Stimulated activated CD8-positive, alpha-beta memory T cell treated with anti-CD3 and anti-CD28 coated beads, Interleukin-12 subunit alpha, Interleukin-12 subunit beta, amount 100 ng/mL, for 24 hours (primary cell): Measurements from ENCODE around the gene TSHR.
"Not testable (repeated sequence)": the region's sequence is repeated elsewhere in the genome, so short reads cannot be mapped to it uniquely, and the experiment has no call there.

Experiments
- DNase-seq: peaks from one replicate; pipeline ENCODE4 v3.0.0-alpha.2; 2020; ENCODE audit errors: extremely low read depth

The TSHR gene

DNA sequence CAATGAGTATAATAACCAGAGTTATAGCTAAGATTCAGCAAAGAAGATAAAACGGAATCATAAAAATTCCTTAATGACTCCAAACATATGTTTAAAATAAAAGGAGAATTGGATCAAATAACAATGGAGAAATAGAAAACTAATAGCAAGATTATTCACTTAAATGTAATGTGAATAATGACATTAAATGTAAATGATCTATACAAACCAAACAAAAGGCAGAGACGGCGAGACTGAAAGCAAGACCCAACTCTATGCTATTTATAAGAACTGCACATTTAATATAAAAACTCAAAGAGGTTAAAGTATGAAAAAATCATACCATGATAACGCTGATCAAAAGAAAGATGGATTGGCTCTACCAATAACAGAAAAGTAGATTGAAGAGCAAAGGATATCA, 3.9 kb upstream of the TSHR start:
- no peak for DNase-seq

DNA sequence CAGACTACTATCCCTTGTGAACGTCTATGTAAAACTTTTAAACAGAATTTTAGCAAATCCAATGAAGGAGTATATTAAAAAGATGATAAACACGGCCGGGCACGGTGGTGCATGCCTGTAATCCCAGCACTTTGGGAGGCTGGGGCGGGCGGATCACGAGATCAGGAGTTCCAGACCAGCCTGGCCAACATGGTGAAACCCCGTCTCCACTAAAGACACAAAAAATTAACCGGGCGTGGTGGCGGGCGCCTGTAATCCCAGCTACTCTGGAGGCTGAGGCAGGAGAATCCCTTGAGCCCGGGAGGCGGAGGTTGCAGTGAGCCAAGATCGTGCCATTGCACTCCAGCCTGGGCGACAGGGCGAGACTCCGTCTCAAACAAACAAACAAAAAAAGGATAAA, 2.2 kb upstream of the TSHR start:
- DNase-seq, result not testable (repeated sequence)

DNA sequence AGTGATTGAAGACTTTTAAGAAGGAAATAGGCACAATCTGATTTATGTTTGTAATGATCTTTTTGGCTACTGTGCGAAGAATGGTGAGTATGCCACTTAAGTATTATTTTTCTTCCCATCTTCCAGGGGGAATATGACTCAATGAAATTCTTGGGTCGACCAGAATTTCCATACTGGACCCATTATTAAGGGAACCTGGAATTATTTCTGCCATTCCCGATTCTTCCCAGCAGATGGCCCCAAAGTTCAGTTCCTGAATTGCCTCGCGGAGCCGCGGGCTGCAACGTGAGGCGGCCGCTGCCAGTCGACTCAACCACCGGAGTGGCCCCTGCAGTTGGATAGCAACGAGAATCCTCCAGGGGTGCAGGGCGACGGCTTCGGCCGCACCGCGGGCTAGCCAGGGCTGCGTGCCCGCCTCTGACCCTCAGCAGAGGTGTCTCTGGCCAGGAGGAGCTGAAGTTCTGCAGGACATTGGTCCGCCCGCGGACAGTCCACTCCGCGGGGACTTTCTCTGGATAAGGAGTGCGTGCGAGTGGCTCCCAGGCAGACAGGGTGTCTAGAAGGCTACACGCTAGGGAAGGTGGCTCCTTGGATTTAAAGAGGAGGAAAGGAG, 628 bp upstream of the TSHR start:
- DNase-seq, result no peak

DNA sequence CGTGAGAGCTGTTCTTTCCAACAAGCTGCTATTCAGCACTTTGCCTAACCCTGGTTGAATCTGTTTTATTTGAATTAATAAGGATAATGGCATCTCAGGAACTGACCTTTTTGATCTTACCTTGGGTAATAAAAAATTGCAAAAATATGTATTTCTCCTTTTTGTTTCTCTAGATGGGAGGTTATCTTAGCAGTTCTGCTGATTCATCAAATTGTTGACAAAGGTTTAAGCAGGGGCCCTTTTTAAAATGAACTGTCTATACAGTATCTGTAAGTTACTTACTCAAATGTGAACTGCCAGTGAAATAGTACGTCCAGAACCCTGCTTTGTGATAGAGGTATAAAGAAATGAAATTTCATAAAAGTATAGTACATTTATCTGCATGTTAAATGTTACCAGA, 681 bp downstream of the TSHR start:
- DNase-seq, result no peak

DNA sequence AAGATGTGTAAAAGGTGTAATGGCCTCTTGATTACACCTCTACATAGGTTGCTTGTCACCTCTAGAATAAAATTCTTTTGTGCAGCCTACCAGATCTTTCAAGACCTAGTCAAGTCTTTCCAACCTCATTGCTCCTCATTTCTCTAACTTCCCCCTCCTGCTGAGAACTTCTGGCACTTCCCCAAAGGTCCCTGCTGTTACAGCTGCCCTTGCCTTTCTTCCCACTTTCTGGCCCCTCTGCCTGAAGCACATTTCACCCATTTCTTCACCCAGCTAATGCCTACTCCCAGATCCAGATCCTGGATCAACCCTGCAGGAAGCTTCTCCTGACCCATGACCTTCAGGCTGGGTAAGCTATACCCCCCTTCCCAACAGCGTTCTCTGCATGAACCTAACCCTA, 1.5 kb downstream of the TSHR start:
- no peak for DNase-seq

DNA sequence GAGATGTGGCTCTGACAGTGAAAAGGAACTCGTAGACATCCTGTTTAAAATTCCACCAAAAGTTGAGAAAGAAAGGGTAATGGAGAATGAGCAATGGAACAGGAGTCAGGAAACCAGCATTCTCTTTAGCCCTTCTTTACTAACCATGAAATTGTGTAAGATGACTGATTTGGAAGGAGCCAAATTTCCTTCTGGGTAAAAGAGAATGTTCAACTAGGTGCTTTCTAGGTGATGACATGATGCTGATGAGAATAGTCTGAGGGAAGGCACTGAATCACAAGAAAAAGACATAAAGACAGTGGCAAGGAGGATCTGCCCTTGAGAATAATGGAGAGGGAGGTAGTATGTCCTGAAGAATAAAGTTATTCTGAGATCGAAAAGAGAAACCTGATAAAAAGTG, 2.2 kb downstream of the TSHR start:
- no peak for DNase-seq

DNA sequence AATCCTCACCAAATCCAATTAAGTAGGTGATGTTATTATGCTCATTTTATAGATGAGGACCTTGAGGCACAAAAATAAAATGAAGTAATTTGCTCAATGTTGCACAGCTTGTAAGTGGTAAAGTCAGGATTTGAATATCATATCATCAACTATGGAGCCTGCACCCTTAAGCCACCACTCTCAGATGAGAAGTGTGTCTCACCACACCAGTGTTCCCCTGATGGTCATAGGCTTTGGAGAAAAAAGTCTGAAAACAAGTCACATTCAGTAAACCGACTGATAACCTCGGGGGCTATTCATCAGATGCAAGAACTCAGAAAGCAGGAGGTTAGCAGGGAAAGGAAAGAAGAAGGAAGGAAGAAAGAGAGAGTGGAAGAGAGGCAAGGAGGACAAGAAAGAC, 2.8 kb downstream of the TSHR start:
- DNase-seq, result no peak

DNA sequence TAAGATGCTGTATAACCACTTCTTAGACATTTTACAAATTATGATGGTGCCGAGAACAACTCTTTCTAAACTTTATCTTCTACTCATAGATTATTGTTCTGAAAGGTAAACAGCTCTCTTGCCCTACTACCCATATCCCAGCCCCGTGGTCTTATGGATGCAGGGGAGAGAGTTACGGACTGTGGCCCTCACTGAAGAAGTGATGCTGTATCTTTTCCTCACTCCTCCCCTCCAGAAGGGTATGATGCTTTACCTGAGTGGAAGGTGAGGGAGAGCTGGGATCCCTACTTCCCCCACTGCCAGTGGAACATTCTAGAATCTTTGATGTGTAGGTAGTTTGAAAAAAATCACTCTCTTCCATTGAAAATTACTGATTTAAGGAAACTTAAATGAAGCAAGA, 3.5 kb downstream of the TSHR start:
- DNase-seq, result no peak

DNA sequence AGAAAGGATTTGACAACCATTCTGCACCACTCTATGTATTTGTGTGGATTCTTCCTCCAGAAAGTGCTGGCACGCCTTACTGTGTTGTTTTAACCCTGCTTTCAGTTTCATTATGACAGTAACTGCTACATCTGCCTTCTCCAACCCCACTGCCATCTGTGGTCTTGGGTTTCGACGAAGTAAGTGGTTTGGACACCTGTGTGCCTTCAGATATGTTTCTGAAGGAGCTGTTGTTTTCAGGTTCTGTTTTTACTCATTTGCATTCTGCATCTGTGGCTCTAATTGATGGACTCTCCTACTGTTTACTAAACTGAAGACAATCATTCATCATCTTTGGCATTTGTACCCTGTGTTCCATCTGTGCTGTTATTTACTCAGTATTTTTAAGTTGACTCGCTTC, 4.1 kb downstream of the TSHR start:
- no peak for DNase-seq

DNA sequence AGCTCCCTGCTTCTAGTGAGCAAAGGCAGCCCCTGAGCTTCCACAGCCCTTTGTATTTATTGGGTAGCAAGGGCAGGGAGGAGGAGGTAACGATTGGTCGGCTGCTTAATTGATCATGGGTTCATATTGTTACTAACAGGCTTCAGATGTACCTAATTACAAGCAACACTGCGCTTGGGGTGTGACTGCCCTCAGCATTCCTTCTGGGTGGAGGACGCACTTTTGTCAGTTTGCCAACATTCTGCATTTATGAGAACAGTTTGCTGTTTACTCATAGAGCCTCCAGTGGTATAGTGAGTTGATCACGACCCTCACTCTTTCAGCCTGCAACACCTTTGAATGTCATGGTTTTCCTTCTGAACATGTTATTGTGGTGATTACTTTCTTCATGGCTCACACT, 9.6 kb downstream of the TSHR start:
- no peak for DNase-seq

DNA sequence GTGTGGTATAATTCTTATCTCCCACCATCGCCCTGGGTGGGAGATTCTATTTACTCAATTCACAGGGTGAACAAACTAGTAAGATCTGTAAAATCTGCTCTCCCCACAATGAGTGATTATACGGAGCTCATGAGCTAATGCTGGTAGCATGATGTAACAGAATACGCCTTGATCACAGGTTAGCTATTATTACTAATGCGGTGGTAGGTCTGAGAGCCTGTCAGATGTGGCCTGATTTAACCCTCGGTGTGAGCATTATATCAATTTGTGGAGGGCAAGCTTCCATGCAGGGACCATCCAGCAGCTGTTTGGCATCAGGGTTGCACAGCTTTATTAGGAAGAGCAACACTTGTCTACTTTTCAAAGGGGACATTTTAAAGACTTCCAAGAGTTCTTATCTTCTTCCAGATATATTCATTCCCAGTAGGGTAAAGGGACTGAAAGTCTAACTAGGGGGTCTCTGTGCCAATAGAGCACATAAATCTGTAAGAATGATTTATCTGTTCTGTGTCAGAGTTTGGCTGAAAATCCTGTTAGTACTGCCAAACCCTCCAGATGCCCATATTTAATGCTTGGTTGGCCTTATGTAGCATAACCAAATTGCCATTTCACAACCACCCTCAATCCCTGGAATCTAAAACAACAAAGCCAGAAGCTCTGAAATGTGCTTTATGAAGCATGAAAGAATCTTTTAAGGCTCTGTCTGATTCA, 18.7 kb downstream of the TSHR start:
- no peak for DNase-seq

DNA sequence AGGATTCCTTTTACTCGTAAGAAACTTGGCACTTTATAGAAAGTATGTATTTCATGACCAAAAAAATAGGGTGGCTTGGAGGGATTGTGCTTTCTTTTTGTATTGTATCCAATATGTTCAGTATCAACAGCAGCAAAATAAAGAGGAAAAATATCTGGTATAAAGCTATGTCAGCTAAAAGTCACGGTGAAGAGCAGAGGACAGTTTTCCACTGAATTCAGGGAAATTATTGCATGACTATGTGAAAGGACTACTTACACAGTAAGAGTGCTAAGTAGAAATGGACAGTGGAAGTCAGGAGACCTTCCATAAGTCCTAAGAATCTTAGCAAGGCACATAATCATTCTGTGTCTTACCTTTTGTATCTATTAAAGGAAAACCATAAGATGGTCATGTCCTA, 19.3 kb downstream of the TSHR start:
- DNase-seq, result no peak

DNA sequence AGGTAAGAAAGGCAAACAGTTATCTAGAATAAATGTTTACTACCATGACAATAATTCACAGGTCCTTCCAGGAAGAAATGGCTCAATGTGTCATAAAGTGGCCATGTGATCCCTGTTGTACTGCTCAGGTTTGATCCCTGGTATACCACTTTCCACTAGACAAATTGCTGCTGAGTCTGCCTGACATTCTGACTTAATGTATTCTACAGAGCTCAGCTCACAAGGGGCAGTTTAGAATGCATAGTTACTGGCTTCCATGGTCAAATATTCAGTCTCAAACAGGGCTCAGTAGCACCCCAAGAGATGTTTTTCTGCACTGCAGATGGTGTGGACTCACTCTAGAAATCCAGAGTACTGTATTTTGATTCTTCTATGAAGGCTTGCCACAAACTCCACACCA, 21.8 kb downstream of the TSHR start:
- no peak for DNase-seq

DNA sequence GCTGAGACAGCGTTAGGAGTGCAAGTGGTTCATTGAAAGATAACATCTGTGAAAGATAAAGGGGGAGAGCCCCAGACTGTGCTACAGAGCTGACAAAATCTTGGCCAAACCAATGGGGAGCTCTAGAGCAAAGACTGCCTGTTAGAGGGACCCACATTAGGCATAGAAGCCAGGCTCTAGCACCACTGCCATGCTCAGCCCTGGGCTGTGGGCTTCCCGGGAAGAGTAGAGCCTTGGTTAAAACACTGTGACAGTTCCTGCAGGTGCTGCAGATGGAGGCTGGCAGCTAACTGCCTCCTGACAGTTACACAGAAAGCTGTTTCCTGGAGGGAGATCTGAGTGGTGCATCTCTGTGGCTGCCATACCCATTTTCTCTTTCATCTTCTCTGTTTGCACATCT, 23.0 kb downstream of the TSHR start:
- DNase-seq, result no peak

DNA sequence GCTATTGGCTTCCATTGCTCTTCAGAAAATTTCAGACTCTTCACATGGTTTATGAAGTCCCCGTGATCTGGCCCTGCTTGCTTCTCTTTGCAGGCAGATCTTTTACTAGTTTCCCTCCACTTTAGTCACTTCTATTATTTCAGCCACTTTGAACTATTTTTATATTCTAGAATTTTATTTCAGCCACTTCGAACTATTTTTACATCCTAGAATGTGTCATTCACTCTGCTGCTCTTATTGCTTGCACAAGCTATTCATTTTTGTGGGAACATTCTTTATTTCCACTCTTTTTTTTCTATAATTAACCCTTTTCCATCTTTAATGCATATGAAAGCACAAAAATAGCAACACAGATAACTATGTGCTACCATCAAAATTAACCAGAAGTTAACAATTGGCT, 24.5 kb downstream of the TSHR start:
- DNase-seq, result no peak

DNA sequence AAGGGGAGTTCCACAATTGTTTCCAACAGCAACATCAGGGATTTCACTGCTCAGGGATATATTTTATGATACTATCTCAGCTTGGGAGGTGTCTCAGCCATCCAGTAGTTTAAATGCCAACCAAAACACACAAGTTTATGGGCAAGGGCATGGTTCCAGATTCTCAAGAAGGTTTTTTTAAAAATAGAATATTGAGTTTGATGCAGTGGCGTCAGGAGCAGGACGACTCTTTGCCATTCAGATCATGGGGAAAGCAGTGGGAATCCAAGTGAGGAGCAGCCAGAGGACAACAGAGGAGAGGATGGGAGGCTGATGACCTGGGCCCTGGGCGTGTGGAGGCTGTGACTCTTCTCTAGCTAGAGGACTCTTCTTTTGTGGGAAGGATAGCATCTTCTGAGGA, 25.7 kb downstream of the TSHR start:
- DNase-seq, result no peak

DNA sequence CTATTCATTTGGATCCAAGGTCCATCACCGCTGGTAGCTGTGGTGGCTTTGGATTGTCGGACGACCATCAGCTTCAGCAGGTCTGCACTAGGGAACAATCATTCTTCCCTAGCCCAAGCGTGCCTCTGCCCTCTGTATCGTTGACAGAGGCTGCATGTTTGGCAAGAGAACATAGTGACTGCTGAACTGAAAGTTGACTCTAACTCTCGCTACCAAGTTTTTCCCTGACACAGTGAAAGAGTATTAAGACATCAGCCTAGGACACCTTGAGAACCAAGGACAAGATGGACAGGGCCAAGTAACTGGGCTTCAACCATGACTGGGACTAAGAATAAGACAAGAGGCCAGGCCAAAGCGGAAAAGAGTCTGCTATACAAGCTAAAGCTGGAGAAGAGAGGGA, 26.3 kb downstream of the TSHR start:
- DNase-seq, result no peak

DNA sequence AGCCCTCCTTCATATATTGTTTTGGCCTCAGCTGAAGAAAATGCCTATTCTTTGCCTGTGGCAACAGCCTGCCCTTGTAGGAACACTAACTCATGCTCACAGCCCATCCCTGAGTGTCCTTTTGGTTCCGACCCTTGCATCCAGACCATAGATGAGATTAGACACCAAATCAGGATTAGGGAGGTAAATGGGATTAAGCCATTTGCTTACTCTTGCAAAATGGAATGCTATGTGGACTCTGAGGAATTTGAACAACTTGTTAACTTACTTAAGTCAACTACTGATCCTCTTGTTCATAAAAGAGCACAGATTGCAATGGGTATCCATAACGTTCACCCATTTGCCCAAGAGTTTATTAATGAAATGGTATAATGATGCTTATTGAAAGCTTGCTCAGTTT, 27.3 kb downstream of the TSHR start:
- DNase-seq, result no peak

DNA sequence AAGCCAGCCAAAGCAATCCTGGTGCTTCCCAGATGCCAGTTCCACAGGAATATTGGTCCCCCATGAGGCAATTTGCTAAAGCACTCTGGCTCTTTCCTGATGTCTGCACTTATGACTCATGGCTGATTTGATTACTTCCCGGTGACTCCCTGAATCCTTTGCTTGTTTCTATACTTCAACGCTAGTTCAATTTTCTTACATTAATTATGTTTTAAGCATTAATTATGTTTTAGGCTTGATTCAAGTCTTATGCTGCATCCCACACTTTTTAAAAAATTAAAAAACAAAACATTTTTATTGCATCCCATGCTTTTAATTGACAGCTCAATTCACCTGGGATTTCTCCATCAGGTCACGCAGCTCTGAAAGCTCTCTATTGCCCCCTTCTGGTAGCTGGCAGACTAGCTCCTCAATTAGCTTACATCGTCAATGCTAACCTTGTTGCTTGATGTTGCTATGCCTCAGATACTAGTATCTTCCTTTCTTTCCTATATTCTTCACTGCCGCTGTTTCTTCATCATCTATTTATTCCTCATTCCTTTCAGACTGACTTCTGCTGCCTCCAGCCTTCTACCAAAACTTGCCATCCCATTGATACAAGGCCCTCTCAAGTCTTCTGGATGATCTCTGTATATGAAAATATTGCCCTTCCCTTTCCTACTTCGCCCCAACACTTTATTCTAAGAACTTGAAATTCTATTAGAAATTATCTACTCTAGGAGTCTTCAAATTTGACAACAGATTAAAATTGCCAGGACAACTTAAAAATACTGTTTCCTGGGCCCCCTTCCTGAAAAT, 32.0 kb downstream of the TSHR start:
- no peak for DNase-seq

DNA sequence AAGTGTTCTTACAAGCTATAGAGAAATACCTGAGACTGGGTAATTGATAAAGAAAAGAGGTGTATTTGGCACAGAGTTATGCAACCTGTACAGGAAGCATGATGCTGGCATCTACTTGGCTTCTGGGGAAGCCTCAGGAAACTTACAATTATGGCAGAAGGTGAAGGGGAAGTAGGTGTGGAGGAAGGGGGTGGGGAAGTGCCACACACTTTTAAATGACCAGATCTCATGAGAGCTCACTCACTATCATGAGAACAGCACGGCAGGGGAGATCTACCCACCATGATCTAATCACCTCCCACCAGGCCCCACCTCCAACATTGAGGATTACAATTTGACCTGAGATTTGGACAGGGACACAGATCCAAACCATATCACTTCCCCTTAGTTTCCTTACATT, 32.8 kb downstream of the TSHR start:
- no peak for DNase-seq

DNA sequence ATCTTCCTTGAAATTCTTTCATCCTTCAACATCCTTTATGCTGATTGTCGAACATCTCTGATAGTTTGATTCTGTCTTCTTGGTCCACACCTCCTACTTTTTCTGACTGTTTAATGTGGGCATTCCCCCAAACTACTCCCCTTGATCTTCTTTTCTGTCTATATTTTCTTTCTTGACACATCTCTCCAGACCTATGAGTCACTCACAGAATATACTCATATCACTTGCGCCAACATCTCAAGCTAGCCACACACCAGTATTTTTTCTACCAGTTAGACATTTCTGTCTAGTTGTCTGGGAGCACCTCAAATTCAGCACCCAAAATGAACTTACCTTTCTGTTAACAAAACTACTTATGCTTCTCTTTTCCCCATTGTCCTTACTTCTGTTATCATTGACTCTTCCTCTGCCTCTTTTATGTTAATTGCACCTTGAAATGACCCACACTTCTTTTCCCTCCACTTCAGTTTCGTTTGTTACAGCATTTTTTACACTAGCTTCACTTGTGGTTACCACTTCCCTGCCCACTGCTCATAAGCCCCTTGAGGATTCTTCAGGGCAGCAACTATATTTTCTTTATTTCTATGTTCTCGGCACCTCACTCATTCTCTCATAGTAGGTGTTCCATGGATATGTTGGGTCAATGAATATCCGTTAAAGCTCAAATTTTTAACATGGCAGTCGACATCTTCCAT, 33.5 kb downstream of the TSHR start:
- no peak for DNase-seq

DNA sequence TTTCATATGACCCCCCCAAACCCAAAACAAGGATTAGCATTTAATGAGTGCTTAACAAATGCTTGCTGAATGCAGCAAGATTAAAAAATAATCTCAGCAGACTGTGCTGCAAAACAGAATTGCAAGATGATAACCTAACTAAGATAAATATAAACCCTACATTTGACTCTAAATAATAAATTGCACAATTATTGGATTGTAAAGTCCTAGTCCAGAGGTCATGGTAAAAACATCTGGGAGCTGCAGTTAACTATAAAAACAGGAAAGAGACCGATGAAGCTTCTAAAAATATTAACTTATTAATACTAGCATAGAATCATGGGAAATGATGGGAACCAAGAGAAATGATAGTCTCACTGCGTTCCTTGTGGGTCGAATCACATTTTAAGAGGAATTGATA, 37.2 kb downstream of the TSHR start:
- DNase-seq, result no peak
